GM18507 (cell line): Measurements from ENCODE around the gene NFKBIB.
"Not testable (repeated sequence)": the region's sequence is repeated elsewhere in the genome, so short reads cannot be mapped to it uniquely, and the experiment has no call there.

Experiments
- DNase-seq: peaks from one replicate; pipeline ENCODE4 v3.0.0; 2011; ENCODE audit warnings: low read depth; ENCODE audit not compliant: insufficient read length; ENCODE audit errors: extremely low spot score
- FAIRE-seq: peaks from 2 replicates; lab custom pipeline; 2011; peaks lifted over from hg19 to GRCh38; lab: Jason Lieb, UNC

NFKBIB gene

GRCh38 chr19:38920602-38921419 lies 21.0 kb downstream of the NFKBIB start:
- no peak for DNase-seq
- no peak for FAIRE-seq

DNA sequence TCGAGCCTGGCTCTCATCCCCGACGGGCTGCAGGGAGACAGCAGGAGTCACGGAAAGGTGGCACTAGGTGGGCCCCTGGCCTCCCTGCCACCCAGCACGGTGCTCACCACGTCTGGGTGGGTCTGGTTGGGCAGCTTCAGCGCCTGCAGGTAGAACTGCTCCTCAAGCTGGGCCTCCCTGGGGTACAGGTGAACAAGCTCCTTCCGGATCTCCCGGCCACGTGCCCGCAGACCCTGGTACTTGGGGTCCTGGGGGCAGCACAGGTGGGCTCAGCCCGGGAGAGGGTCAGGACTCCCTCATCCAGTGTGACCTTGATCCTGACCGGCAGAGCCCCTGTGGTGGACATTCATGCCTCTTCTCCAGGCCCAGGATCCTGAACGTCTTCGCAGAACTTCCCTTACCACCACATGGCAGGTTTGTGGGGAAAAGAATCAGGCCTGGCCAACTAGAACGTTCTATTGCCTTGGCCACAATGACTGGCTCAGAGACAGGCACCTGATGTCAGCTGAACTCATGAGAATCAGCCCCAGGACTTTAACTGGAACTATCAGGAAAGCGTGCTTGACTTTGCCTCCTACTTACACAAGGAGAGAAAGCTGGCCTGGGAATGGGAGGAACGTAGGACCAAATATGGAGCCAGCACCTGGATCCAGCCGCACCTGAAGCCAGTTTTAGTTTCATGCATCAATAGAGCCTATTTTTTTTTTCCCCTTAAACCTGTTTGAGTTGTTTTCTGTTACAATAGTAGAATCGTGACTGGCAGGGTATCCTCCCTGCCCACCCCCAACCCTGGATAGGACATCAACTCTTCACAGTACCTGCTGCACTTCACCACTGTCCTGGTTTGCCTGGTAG lies 21.9 kb downstream of the NFKBIB start:
- DNase-seq (no peak), FAIRE-seq (no peak)

GRCh38 chr19:38922482-38922881 lies 22.7 kb downstream of the NFKBIB start:
- DNase-seq (no peak), FAIRE-seq (no peak)

DNA sequence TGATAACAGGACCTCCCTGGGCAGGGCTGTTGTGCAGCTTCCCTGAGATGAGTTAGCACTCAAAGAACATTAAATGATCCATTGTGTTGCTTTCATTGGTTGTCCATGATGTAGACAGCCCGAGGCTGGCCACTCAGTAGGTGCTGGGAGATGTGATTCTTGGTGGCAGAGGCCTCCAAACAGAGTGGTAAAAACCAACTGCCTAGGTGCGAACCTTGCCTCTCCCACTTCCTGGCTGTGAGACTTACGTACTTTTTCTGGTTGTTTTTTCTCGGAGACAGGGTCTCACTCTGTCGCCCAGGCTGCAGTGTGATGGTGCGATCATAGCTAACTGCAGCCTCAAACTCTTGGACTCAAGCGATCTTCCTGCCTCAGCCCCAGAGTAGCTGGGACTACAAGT lies 24.6 kb downstream of the NFKBIB start:
- DNase-seq = no peak
- no peak for FAIRE-seq

DNA sequence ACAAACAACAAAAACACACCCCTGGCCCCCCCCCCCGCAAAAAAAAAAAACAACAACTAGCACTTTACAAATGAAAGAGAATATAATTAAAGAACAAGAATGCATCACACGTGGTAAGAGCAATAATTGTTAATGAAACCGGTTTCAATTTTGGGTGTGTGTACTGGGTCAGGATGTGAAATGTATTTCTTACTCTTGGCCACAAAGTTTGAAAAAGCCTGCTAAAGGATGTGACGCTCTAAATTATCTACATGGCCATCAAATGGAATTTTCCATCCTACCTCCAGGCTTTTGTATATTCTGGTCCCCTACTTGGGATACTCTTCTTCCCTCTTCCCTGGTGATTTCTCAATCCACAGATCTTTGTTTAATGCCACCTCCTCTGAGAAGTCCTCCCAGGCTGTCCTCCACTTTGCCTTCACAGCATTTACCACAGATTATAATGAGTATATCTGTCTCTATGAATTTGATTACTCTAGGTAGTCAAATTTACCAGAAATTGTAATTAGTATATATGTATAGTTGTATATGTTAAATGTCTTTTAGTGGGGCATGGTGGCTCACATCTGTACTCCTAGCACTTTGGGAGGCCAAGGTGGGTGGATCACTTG lies 28.7 kb downstream of the NFKBIB start:
- no peak for FAIRE-seq
- DNase-seq = no peak

DNA sequence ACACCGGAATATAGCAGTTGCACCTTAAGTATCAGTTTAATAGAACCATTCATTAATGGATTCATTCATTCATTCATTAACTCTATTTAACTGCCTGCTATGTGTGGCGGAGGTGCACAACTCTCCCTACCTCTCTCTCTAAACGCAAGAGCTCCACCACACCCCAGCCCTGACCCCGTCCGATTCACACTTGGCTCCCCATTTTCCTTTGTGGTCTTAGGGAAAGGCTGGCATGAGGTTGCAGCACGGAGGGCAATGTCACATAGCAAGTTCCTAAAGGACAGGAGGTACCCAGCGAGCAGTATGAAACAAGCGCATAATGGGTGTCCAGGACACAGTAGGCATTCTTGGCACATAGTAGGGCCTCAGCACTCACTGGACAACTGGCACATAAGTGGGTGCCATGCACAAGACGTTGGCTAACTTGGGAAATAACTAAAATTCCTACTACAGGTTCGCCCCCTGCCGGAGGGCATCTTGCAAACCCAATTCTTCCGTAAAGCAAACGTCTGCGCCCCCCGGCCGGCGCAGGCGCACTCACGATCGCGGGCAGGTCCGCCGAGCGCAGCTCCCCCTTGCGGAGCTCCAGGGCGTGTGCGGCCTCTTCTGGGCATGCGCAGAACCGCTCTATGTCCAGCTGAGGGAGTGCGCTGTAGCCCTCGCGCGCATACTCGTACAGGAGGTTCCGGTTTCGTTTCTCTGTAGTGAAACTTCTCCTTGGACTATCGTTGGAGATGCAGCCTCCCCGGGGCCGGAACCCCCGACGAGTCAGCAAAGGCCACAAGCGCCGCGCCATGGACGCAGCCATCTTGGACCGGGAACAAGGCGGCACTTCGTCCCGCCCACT lies 30.4 kb downstream of the NFKBIB start, which contains the start of gene SARS2:
TSS of gene SARS2 (minus strand) at position 835 of the 847 bp plus-strand sequence. CDS start at position 808, 27 bp downstream.
- no peak for FAIRE-seq
- DNase-seq = peak; percentile 93

DNA sequence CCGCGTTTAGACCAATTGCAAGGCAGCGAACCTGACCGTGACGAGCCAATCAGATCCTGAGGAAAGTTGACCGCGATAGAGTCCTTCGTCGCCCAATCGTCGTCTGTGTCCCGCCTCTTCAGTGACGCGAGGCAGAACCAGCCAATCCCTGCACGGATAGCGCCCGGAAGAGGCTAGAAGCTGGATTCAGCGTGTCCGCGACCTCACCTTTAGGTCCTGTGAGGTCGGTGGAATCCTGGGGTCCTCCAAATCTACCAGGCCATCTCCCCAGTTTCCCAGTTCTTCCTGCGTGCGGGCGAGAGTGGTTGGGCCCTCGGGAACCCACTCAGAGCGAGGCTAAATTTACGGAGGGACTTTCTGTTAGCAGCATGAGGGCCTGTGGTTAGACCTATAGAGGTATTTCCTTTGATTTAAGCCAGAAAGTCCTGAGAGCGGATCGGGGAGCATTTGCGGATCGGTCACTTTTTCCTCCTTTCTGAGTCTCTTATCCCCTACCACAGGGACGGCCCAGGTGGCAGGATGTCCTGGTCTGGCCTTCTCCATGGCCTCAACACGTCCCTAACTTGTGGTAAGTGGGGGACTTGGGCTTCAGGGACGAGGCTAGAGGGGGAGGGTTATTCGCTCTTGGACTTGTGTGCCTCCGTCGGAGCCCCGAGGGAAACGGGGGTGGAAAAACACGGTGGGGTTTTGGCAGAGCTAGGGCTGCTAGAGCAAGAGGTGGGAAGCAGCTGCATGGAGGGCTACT lies 31.2 kb downstream of the NFKBIB start, which contains the start of gene MRPS12:
TSS of gene MRPS12 (plus strand) at position 169 of the 745 bp plus-strand sequence. CDS start at position 520, 351 bp downstream.
- DNase-seq = peak; percentile 96
- peak; percentile 100 for FAIRE-seq

- no peak for FAIRE-seq
Measured at GRCh38 chr19:38931521-38931793, 31.7 kb downstream of the NFKBIB start.

GRCh38 chr19:38932425-38933179 lies 32.8 kb downstream of the NFKBIB start:
- no peak for FAIRE-seq
- DNase-seq = no peak

More at GRCh38 chr19:38931521-38931793, 31.7 kb downstream of the NFKBIB start:
- DNase-seq = no peak

DNA sequence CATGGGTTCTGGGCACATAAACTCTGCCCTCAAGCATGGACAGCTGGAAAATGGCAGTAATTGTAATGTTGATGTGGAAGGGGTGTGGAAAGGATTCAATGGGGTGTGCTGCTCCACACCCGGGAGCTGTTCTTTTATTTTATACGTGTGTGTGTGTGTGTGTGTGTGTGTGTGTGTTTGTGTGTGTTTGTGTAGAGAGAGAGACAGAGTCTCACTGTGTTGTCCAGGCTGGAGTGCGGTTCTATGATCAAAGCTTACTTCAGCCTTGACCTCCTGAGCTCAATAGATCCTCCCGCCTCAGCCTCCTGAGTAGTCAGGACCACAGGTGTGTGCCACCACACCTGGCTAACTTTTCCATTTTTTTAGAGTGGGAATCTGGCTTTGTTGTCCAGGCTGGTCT lies 33.8 kb downstream of the NFKBIB start:
- DNase-seq (no peak), FAIRE-seq (no peak)

DNA sequence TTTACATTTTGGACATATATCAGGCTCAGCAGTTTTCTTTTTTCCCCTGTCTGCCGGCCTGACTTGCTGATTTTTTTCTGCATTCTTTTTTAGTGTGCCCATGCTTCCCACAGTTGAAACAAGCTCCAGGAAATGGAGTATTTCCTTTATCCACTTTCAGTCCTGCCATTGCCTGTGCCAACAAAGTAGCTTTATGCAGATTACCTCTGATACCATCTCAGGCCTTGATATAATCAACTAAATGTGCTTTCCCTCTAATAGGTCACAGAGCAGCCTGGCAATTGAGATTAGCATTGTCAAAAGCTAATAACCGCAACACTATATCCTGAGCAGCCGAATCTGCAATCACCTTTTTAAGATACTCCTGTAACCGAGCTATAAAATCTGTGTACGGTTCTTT lies 40.2 kb downstream of the NFKBIB start:
- DNase-seq (no peak), FAIRE-seq (no peak)

DNA sequence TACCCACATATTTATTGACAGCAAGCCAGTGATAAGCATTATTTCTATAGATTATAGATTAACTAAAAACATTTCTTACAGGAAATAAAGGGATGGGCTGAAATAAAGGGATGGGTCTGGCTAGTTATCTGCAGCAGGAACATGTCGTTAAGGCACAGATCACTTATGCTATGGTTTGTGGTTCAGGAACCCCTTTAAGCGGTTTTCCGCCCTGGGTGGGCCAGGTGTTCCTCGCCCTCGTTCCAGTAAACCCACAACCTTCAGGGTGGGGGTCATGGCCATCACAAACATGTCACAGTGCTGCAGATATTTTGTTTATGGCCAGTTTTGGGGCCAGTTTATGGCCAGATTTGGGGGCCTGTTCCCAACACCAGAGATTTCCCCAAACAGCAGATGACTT lies 41.7 kb downstream of the NFKBIB start:
- not testable (repeated sequence) for DNase-seq, FAIRE-seq

GRCh38 chr19:38941979-38942378 lies 42.2 kb downstream of the NFKBIB start:
- DNase-seq = no peak
- no peak for FAIRE-seq

DNA sequence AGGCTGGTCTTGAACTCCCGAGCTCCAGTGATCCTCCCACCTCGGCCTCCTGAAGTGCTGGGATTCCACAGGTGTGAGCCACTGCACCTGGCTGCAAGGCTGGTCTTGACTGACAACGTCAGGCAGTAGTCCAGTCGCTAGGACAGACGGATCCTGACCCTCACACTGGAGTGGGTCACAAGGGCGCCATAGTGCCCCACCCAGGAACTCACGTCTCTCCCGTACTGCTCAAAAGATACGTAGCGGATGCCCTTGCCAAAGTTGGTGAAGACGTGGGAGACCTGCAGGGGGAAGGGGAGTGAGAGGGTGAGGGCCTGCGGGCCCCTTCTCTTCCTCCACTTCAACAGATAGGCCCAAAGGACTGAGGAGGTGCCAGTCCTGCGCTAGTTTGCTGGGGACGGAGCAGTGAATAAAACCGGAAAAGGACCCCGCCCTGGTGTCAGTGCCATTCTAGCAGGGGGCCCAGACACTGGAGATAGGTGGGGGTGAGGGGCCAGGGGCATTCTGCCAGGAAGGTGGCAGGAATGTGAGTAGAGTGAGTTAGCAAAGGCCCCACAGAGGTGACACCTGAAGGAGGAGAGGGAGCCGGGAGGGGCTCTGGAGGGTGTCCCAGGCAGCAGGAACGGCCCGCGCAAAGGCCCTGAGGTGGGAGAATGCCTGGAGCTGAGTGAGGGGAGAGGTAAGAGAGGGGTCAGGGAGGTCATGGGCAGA lies 42.9 kb downstream of the NFKBIB start:
- FAIRE-seq (no peak), DNase-seq (no peak)

DNA sequence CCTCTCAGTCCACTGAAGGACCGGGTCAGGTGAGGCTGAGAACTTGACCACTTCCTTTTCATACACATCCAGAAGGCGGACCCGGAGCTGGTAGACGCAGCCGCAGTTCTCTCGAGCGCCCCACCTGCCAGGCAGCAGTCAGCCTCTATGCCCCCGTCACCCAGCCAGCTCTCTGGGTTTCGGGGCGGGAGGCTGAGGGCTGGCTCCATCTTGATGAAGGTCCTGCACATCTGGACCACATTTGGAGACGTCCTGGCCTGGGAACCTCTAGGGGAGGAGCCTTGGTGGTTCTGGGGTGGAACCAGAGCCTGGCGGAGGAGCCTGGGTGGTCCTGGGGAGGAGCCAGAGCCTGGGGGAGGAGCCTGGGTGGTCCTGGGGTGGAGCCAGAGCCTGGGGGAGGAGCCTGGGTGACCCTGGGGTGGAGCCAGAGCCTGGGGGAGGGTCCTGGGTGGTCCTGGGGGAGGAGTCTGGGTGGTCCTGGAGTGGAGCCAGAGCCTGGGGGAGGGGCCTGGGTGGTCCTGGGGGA lies 45.3 kb downstream of the NFKBIB start:
- DNase-seq (no peak), FAIRE-seq (no peak)

GRCh38 chr19:38945562-38946228 lies 45.9 kb downstream of the NFKBIB start:
- FAIRE-seq (no peak), DNase-seq (no peak)
